B cell (primary cell): ENCODE data around the gene DOLPP1. TPM values are rescaled to one million over a fixed set of nuclear protein-coding genes. Genes with fewer than 3 reads are reported as not detected.

Source experiments
- ATAC-seq: fragments of 200-7000 bp; cut with Tn5 transposase; one replicate; pipeline ENCODE4 v1.10.0; 2021; ENCODE audit warnings: low read depth, mild to moderate bottlenecking, moderate number of reproducible peaks, moderate library complexity
- CTCF ChIA-PET: fragments of 350-600 bp; sonication (Branson Sonifier 250); formaldehyde crosslinking; loops from one replicate; lab custom pipeline; 2021; ENCODE audit warnings: antibody characterized with exemption, inconsistent platforms; lab: Charles Lee
- POLR2A ChIA-PET: fragments of 350-600 bp; sonication (Branson Sonifier 250); formaldehyde crosslinking; loops from one replicate; lab custom pipeline; 2021; ENCODE audit warnings: antibody characterized with exemption; lab: Charles Lee
- DNase-seq: peaks from one replicate; pipeline ENCODE4 v3.0.0; 2013
- H2AFZ ChIP-seq: 2 replicates; pipeline ENCODE4 v1.6.1; 2012; ENCODE audit warnings: mild to moderate bottlenecking, low read depth, low read length; ENCODE audit not compliant: insufficient read depth, poor library complexity, severe bottlenecking
- H3K27ac ChIP-seq, 2 donors: 1 replicate in 1 of 2; 2 replicates in 1 of 2; pipeline ENCODE4 v1.5.1; 2012 to 2013; ENCODE audit warnings: low read length in 2 of 2, mild to moderate bottlenecking in 2 of 2, moderate library complexity in 1 of 2
- H3K27me3 ChIP-seq, 4 experiments: fragments of 200-600 bp in 1 of 4; sonication (generic) in 1 of 4; replicated peaks in 1 of 4; 1 replicate in 2 of 4; 2 replicates in 2 of 4; pipeline versions ENCODE4 v1.6.1 to v1.7.0; 2013 to 2016; ENCODE audit warnings: low read length in 3 of 4, mild to moderate bottlenecking in 2 of 4, mixed read lengths in 1 of 4, moderate library complexity in 1 of 4; ENCODE audit not compliant: insufficient read depth in 4 of 4, control insufficient read depth in 3 of 4; ENCODE audit errors: control extremely low read depth in 1 of 4
- H3K36me3 ChIP-seq, 2 experiments: replicated peaks in 1 of 2; 1 replicate in 1 of 2; 2 replicates in 1 of 2; pipeline versions ENCODE4 v1.6.1 to v1.7.1; 2013; ENCODE audit warnings: low read length in 1 of 2; ENCODE audit not compliant: insufficient read depth in 2 of 2, control insufficient read depth in 1 of 2; ENCODE audit errors: control extremely low read depth in 1 of 2, extremely low read depth in 1 of 2
- H3K4me1 ChIP-seq, 2 donors: fragments of 200-600 bp in 1 of 2; sonication (generic) in 1 of 2; 1 replicate in 1 of 2; 2 replicates in 1 of 2; pipeline versions ENCODE4 v1.5.1 to v1.6.1; 2013 to 2017; ENCODE audit warnings: low read length in 2 of 2; ENCODE audit not compliant: control insufficient read depth in 2 of 2, insufficient read depth in 2 of 2
- H3K4me2 ChIP-seq: replicated peaks from 2 replicates; pipeline ENCODE3; 2012; ENCODE audit warnings: mild to moderate bottlenecking, low read depth, low read length; ENCODE audit not compliant: poor library complexity, severe bottlenecking
- H3K4me3 ChIP-seq, 5 experiments: fragments of 200-600 bp in 1 of 5; sonication (generic) in 1 of 5; 1 replicate in 3 of 5; 2 replicates in 2 of 5; pipeline versions ENCODE4 v1.5.1 to v1.7.0; 2011 to 2016; ENCODE audit warnings: low read length in 4 of 5, mild to moderate bottlenecking in 4 of 5, low read depth in 2 of 5, control low read depth in 1 of 5, moderate library complexity in 1 of 5; ENCODE audit not compliant: insufficient read depth in 1 of 5; ENCODE audit errors: control extremely low read depth in 1 of 5, extremely low read depth in 1 of 5
- H3K79me2 ChIP-seq: fragments of 200-600 bp; sonication (generic); one replicate; pipeline ENCODE4 v1.6.0; 2016; ENCODE audit warnings: low read length; ENCODE audit not compliant: control insufficient read depth, insufficient read depth
- H3K9ac ChIP-seq: fragments of 200-600 bp; sonication (generic); 2 replicates; pipeline ENCODE4 v1.6.1; 2017; ENCODE audit warnings: mild to moderate bottlenecking, low read length, moderate library complexity
- H3K9me3 ChIP-seq, 3 donors: one replicate each; pipeline versions ENCODE4 v1.6.1 to v1.7.1; 2013; ENCODE audit warnings: low read length in 2 of 3; ENCODE audit not compliant: control insufficient read depth in 2 of 3, insufficient read depth in 1 of 3; ENCODE audit errors: control extremely low read depth in 1 of 3
- H4K20me1 ChIP-seq: 2 replicates; pipeline ENCODE4 v1.6.0; 2012; ENCODE audit warnings: mild to moderate bottlenecking, low read length; ENCODE audit not compliant: insufficient read depth, control insufficient read depth, poor library complexity, severe bottlenecking
- H3K27ac Mint-ChIP-seq: one replicate; pipeline ENCODE4 v1.8.0; 2021; ENCODE audit warnings: mixed read lengths
- H3K27me3 Mint-ChIP-seq: one replicate; pipeline ENCODE4 v1.8.0; 2021; ENCODE audit warnings: mixed read lengths
- H3K4me1 Mint-ChIP-seq: one replicate; pipeline ENCODE4 v1.8.0; 2021; ENCODE audit warnings: mixed read lengths
- H3K4me3 Mint-ChIP-seq: one replicate; pipeline ENCODE4 v1.8.0; 2021; ENCODE audit warnings: mixed read lengths
- H3K9me3 Mint-ChIP-seq: one replicate; pipeline ENCODE4 v1.8.0; 2022; ENCODE audit warnings: mixed read lengths; ENCODE audit not compliant: insufficient read depth
- EZH2 ChIP-seq: IDR thresholded peaks from 2 replicates; pipeline ENCODE4 v1.6.1; 2012; ENCODE audit warnings: borderline replicate concordance, low read depth, mild to moderate bottlenecking, moderate library complexity, low read length; ENCODE audit not compliant: insufficient read depth, poor library complexity, severe bottlenecking
- WGBS: methylation state at CpG from one replicate; pipeline ENCODE4 v1.1.5; 2013; ENCODE audit warnings: missing lambda C conversion rate; ENCODE audit not compliant: insufficient coverage; 5-methylcytosine and 5-hydroxymethylcytosine counted together
- intact Hi-C: fragments of 100-400 bp; cut with micrococcal nuclease; formaldehyde crosslinking; loops from one replicate; pipeline ENCODE4 v1.10.0; 2022
- polyA plus RNA-seq: library from polyadenylated mRNA; depleted of rRNA; stranded (reverse); fragments of >200 nt; gene quantifications from 2 replicates; pipeline ENCODE4 v1.2.3, GENCODE V29; 2012
- total RNA-seq, 2 donors: library from RNA; stranded (reverse); fragments of 120-200 nt in 1 of 2; gene quantifications; 1 replicate in 1 of 2; 2 replicates in 1 of 2; pipeline versions ENCODE4 v1.2.3 to v1.2.4, GENCODE V29; 2013 to 2022
- TF ChIP-seq, protein P1 (sequence below): fragments of 200-600 bp; IDR thresholded peaks from one replicate; pipeline ENCODE4 v1.8.0; 2022; ENCODE audit warnings: antibody characterized with exemption, mild to moderate bottlenecking

Gene DOLPP1
- total and polyA plus RNA-seq, 2 donors (not counting 1 experiment from before 2014, with no cell fraction given) = 4.7 to 8.6 TPM

DNA sequence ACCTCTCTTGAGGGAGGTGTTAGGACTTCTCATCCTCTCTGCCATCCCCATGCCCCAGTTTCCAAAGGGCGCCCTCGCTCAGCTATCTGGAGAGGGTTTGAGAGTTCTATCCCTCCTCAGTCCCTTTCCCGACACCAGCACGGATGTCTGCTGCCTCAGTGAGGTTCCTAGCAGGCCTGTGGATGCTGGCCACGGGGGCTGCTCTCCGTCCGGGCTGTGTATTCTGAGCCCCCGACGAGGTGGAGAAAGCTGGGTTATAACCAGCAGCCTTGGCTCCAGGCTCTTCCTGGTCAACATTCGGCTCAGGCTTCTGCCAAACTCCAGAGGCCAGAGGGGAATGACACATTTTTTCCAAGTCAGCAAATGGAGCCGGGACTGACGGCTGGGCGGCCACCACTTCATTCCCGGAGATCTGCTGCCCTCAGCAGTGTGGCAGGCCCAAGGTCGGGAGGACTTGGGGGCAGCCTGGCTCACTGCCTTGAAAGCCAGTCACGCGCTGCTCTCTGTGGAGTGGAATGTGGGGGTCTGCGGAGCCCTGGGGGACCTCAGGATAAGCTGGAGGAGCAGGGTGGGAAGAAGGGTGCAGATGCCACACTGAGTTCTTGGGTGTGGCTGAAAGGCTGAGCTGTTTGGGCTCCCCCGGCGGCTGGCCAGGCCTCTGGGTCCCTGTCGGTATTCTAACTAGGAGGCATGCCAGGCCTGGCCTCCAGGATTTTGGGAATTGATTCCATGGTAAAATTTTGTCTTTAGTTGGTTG lies 57.7 kb downstream of the DOLPP1 start:
- CTCF ChIA-PET = interaction anchor here (0.6 to 18.9 kb wide), 30 partner anchors 8 to 660 kb away, joined by 3 to 382 read pairs (median 4); partner anchors contain the start of genes C9orf50, CRAT, IER5L and NTMT1
- H3K36me3 ChIP-seq = peaks cover 1 to 49% of the 10 kb centered on the region in 2 experiments
- H3K9me3 Mint-ChIP-seq = no peaks in the 10 kb centered on the region
- H3K9ac ChIP-seq = no peak overlapping the region
- H2AFZ ChIP-seq = no peak overlapping the region
- peak; percentile 22 for DNase-seq
- no peak for ATAC-seq
- H4K20me1 ChIP-seq = peaks cover 6% of the 10 kb centered on the region
- no peaks in the 10 kb centered on the region for H3K27me3 Mint-ChIP-seq
- POLR2A ChIA-PET = interaction anchor here (0.5 to 2.6 kb wide), 7 partner anchors 36 to 767 kb away, joined by 3 to 22 read pairs (median 10); partner anchors contain the start of genes NTMT1 and URM1
- no peak overlapping the region for H3K27ac ChIP-seq
- H3K4me3 Mint-ChIP-seq = no peak overlapping the region
- H3K4me1 ChIP-seq = peaks cover 43 to 48% of the 10 kb centered on the region in 2 donors
- H3K9me3 ChIP-seq = no peaks in the 10 kb centered on the region
- H3K27me3 ChIP-seq = no peaks in the 10 kb centered on the region
- H3K4me2 ChIP-seq = peak overlapping the region; percentile 94
- no peak for TF ChIP-seq EZH2
- TF ChIP-seq, protein P1, sequence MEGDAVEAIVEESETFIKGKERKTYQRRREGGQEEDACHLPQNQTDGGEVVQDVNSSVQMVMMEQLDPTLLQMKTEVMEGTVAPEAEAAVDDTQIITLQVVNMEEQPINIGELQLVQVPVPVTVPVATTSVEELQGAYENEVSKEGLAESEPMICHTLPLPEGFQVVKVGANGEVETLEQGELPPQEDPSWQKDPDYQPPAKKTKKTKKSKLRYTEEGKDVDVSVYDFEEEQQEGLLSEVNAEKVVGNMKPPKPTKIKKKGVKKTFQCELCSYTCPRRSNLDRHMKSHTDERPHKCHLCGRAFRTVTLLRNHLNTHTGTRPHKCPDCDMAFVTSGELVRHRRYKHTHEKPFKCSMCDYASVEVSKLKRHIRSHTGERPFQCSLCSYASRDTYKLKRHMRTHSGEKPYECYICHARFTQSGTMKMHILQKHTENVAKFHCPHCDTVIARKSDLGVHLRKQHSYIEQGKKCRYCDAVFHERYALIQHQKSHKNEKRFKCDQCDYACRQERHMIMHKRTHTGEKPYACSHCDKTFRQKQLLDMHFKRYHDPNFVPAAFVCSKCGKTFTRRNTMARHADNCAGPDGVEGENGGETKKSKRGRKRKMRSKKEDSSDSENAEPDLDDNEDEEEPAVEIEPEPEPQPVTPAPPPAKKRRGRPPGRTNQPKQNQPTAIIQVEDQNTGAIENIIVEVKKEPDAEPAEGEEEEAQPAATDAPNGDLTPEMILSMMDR = no peak
- H3K27ac Mint-ChIP-seq = peak overlapping the region; percentile 94
- WGBS = 90% methylated on average over 19 of the region's 21 CpGs
- H3K79me2 ChIP-seq = peaks cover 22% of the 10 kb centered on the region
- H3K4me3 ChIP-seq = no peak overlapping the region
- intact Hi-C loops = loop anchor here (1.0 to 2.0 kb wide), 4 partner anchors 40 to 504 kb away; partner anchors contain the start of genes ASB6, DOLPP1 and IER5L
- H3K4me1 Mint-ChIP-seq = peaks cover 43% of the 10 kb centered on the region
